ENCODE data around the gene BAD. TPM values are rescaled to one million over a fixed set of nuclear protein-coding genes. Genes with fewer than 3 reads are reported as not detected.
A peak's percentile ranks its signal among the peaks of the same experiment; 100 is the strongest.

Gene BAD
- total and polyA plus RNA-seq, 2 donors, result 64.1 to 65.8 TPM

DNA sequence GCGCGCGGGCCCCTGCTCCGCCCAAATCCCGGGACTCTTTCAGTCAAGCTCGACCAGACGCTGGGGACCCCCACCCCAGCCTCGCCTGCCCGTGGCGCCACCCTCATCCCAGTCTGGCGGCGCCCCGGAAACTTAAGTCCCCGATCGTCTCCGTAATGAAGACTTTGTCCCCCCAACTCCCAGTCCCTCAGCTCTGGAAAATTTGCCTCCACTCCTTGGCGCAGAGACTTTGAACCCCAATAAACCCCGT is 32.8 kb downstream of the BAD start:
- DNase-seq (ENCODE audit: low read depth in 6 of 9, low spot score in 9 of 9), result no peak
- peaks cover 16 to 23% of the 10 kb centered on the region in 2 donors for H3K36me3 ChIP-seq (ENCODE audit: control insufficient read depth in 2 of 2, insufficient read depth in 2 of 2, low read length in 1 of 2)
- H3K27me3 ChIP-seq (ENCODE audit: control insufficient read depth in 2 of 2, insufficient read depth in 1 of 2, low read length in 1 of 2), result peaks cover 4 to 34% of the 10 kb centered on the region in 2 donors
- peaks cover 0 to 8% of the 10 kb centered on the region in 2 donors for H3K9me3 ChIP-seq (ENCODE audit: control insufficient read depth in 2 of 2, insufficient read depth in 1 of 2, low read length in 1 of 2)
- H3K4me3 ChIP-seq (ENCODE audit: low read length in 2 of 2), result peak overlapping the region; percentile 52 to 77
- H3K4me1 ChIP-seq (ENCODE audit: control insufficient read depth in 2 of 2, insufficient read depth in 2 of 2, low read length in 2 of 2), result peaks cover 18 to 49% of the 10 kb centered on the region in 2 donors
- under 1% methylated on average over 18 of the region's 18 CpGs for WGBS
- H3K27ac ChIP-seq (ENCODE audit: low read depth in 1 of 2, low read length in 1 of 2), result no peak overlapping the region

DNA sequence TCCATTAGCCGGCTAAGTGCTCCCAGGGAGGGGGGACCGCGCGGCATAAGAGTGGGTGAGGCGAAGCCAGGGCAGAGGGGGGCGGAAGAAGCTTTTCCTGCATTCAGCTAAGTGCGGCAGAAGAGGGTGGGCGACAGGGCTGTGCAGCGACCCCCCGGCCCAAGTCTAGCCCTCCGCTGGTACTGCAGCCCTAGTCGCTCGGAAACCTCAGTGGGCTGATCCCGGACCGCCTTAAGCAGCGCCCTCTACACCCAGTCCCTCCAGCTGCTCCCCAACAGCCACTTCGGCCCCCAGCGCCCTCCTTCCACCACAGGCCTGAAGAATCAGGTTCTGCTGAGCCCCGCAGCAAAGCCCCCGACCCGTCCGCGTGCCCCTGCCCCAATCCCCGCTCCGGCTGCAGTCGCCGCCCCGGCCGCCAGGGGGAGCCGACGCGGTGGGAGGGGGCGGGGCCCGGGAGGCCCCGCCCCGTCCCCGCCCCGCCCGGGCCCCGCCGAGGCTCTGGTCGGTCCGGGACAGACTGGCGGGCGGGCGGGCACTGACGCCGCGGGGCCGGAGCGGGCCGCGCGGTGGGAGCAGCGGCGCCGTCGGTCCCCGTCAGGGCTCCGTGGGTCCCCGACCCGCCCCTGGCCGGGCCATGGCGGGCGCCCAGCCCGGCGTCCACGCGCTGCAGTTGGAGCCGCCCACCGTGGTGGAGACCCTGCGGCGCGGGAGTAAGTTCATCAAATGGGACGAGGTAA is 33.3 kb downstream of the BAD start, which contains the start of gene PLCB3:
Gene PLCB3 (plus strand): TSS at position 515 of the 737 bp plus-strand sequence. CDS start 120 bp downstream, at position 635.
- no peak within 1 kb of the TSS for H3K27ac ChIP-seq (ENCODE audit: low read depth in 1 of 2, low read length in 1 of 2)
- peaks cover 0 to 8% of the 10 kb centered on the region in 2 donors for H3K9me3 ChIP-seq (ENCODE audit: control insufficient read depth in 2 of 2, insufficient read depth in 1 of 2, low read length in 1 of 2)
- peaks cover 18 to 49% of the 10 kb centered on the region in 2 donors for H3K4me1 ChIP-seq (ENCODE audit: control insufficient read depth in 2 of 2, insufficient read depth in 2 of 2, low read length in 2 of 2)
- under 1% methylated on average over 75 of the region's 75 CpGs for WGBS
- peaks cover 4 to 34% of the 10 kb centered on the region in 2 donors for H3K27me3 ChIP-seq (ENCODE audit: control insufficient read depth in 2 of 2, insufficient read depth in 1 of 2, low read length in 1 of 2)
- peak within 1 kb of the TSS; percentile 52 to 77 for H3K4me3 ChIP-seq (ENCODE audit: low read length in 2 of 2)
- peak in 2 of 9 donors; percentile 54 to 58 for DNase-seq (ENCODE audit: low read depth in 6 of 9, low spot score in 9 of 9)
- H3K36me3 ChIP-seq (ENCODE audit: control insufficient read depth in 2 of 2, insufficient read depth in 2 of 2, low read length in 1 of 2), result peaks cover 12 to 18% of the 10 kb centered on the region in 2 donors

DNA sequence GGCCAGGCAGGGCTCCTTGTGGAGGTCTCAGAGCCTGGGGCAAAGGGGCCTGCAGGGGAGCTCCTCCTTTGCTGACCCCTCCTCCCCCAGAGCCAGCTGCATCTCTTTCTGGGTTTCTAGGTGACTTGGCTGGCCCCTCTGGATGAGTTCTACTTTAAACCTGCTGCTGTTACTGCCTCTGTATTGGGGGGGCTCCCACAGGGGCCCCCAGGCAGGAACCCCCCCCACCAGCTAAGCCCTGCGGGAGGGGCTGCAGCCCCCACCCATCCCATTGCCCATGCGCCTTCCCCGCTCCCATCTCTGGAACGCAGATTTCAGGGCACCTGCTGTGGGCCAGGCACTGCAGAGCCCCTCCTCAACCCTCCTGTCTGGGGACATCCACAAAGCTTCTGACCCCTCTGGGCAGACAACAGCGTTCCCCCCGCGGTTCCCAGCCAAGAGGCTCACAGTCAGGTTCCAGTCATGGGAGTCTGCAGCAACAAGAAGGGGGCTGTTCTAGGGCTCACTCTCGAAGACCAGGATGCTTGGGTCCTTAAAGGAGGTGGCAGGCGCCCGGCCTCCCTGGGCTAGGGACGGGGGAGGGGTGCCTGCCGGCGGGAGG is 34.0 kb downstream of the BAD start:
- no peak for DNase-seq (ENCODE audit: low read depth in 6 of 9, low spot score in 9 of 9)
- peaks cover 23 to 54% of the 10 kb centered on the region in 2 donors for H3K4me1 ChIP-seq (ENCODE audit: control insufficient read depth in 2 of 2, insufficient read depth in 2 of 2, low read length in 2 of 2)
- WGBS, result 27% methylated on average over 13 of the region's 13 CpGs
- H3K4me3 ChIP-seq (ENCODE audit: low read length in 2 of 2), result peak overlapping the region; percentile 45 to 77
- peaks cover 4 to 34% of the 10 kb centered on the region in 2 donors for H3K27me3 ChIP-seq (ENCODE audit: control insufficient read depth in 2 of 2, insufficient read depth in 1 of 2, low read length in 1 of 2)
- no peak overlapping the region for H3K27ac ChIP-seq (ENCODE audit: low read depth in 1 of 2, low read length in 1 of 2)
- H3K9me3 ChIP-seq (ENCODE audit: control insufficient read depth in 2 of 2, insufficient read depth in 1 of 2, low read length in 1 of 2), result peaks cover 0 to 8% of the 10 kb centered on the region in 2 donors
- H3K36me3 ChIP-seq (ENCODE audit: control insufficient read depth in 2 of 2, insufficient read depth in 2 of 2, low read length in 1 of 2), result peaks cover 9 to 11% of the 10 kb centered on the region in 2 donors

DNA sequence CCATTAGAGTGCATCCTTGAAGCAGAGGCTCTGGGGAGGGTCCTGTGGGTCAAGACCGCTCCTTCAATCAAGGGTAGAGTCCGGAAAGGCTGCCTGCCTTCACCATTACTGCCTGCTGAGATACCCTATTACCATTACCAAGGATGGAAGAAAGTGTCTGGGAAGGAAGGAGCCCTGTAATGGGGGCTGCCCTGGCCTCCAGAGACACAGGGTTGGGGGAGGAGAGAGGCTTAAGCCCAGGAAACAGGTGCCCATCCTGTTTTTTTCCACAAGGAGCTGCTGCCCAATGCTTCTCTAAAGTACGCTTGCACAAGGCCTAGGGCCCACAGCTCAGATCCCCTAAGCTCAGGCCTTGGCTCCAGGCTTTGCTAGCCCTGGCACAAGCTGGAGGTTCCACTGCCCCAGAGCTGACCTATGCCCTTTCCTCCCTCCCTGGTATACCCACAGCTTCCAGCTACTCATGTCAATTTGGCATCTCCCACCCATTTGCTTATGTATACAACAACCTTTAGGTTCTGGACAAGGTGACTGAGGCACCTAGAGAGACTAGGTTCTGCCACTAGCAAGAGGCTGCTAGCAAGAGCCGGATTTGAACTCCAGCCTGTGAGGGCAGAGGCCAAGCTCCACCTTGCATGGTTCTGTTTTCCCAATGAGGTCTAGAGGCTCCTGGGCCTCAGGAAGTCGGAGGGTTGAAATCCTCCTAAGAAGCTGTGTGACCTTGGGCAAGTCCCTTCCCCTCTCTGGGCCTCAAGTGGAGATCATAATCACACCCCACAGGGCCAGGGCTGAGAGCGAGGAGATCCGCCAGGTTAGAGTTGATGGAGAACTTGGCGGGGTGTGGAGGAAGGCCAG is 34.7 kb downstream of the BAD start:
- Histone ChIP-seq H3K27ac (ENCODE audit: low read depth in 1 of 2, low read length in 1 of 2) (no peak overlapping the region), H3K4me3 (ENCODE audit: low read length in 2 of 2) (no peak overlapping the region), H3K36me3 (ENCODE audit: control insufficient read depth in 2 of 2, insufficient read depth in 2 of 2, low read length in 1 of 2) (peaks cover 4 to 7% of the 10 kb centered on the region in 2 donors), H3K9me3 (ENCODE audit: control insufficient read depth in 2 of 2, insufficient read depth in 1 of 2, low read length in 1 of 2) (peaks cover 0 to 12% of the 10 kb centered on the region in 2 donors), H3K27me3 (ENCODE audit: control insufficient read depth in 2 of 2, insufficient read depth in 1 of 2, low read length in 1 of 2) (peaks cover 4 to 34% of the 10 kb centered on the region in 2 donors), H3K4me1 (ENCODE audit: control insufficient read depth in 2 of 2, insufficient read depth in 2 of 2, low read length in 2 of 2) (peaks cover 29 to 62% of the 10 kb centered on the region in 2 donors)
- 96% methylated on average over 8 of the region's 8 CpGs for WGBS
- no peak for DNase-seq (ENCODE audit: low read depth in 6 of 9, low spot score in 9 of 9)

DNA sequence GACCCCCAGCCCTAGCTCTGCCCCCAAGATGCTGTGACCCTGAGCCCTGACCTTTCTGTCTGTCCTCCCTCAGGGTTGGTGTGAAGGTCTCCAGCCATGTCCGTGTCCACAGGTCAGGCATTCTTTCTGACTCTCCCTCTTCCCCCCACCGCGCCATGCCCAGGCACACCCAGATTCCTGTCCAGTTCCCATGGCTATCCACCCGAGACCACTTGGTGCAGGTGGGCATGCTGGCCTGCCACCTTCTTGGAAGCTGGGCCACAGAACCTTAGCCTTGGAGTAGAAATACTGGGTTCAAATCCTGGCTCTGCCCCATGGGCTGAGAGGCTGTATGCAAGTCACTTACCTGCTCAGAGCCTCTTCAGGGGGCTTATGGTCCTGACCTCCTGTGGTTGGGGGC is 35.4 kb downstream of the BAD start:
- Histone ChIP-seq H3K36me3 (ENCODE audit: control insufficient read depth in 2 of 2, insufficient read depth in 2 of 2, low read length in 1 of 2) (peaks cover 0 to 10% of the 10 kb centered on the region in 2 donors), H3K4me1 (ENCODE audit: control insufficient read depth in 2 of 2, insufficient read depth in 2 of 2, low read length in 2 of 2) (peaks cover 31 to 69% of the 10 kb centered on the region in 2 donors), H3K27ac (ENCODE audit: low read depth in 1 of 2, low read length in 1 of 2) (no peak overlapping the region), H3K9me3 (ENCODE audit: control insufficient read depth in 2 of 2, insufficient read depth in 1 of 2, low read length in 1 of 2) (peaks cover 0 to 12% of the 10 kb centered on the region in 2 donors), H3K4me3 (ENCODE audit: low read length in 2 of 2) (no peak overlapping the region), H3K27me3 (ENCODE audit: control insufficient read depth in 2 of 2, insufficient read depth in 1 of 2, low read length in 1 of 2) (peaks cover 4 to 34% of the 10 kb centered on the region in 2 donors)
- DNase-seq (ENCODE audit: low read depth in 6 of 9, low spot score in 9 of 9), result no peak
- 100% methylated on average over 4 of the region's 4 CpGs for whole genome bisulfite sequencing

DNA sequence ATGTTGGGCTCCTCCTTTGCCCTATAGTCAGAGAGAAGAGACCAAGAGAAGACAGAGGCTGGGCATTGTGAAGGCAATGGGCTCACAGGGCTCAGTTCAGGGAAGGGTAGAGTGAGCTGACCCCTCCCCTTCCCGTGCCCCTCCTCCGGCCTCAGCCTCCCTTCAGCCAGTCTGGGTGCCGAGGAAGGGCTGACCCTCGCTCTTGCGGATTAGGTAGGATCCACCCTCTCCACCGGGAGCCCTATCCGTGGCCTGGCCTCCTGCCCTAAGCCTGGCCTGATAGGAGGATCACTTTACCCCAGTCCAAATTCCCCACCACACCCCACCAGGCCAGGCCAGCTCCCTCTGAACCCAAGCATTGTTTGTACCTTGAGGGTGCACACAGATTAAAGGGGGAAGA is 35.9 kb downstream of the BAD start:
- WGBS, result 93% methylated on average over 7 of the region's 7 CpGs
- Histone ChIP-seq H3K27ac (ENCODE audit: low read depth in 1 of 2, low read length in 1 of 2) (no peak overlapping the region), H3K27me3 (ENCODE audit: control insufficient read depth in 2 of 2, insufficient read depth in 1 of 2, low read length in 1 of 2) (peaks cover 4 to 34% of the 10 kb centered on the region in 2 donors), H3K4me1 (ENCODE audit: control insufficient read depth in 2 of 2, insufficient read depth in 2 of 2, low read length in 2 of 2) (peaks cover 31 to 74% of the 10 kb centered on the region in 2 donors), H3K9me3 (ENCODE audit: control insufficient read depth in 2 of 2, insufficient read depth in 1 of 2, low read length in 1 of 2) (peaks cover 0 to 12% of the 10 kb centered on the region in 2 donors), H3K36me3 (ENCODE audit: control insufficient read depth in 2 of 2, insufficient read depth in 2 of 2, low read length in 1 of 2) (peaks cover 0 to 14% of the 10 kb centered on the region in 2 donors), H3K4me3 (ENCODE audit: low read length in 2 of 2) (no peak overlapping the region)
- DNase-seq (ENCODE audit: low read depth in 6 of 9, low spot score in 9 of 9), result no peak

DNA sequence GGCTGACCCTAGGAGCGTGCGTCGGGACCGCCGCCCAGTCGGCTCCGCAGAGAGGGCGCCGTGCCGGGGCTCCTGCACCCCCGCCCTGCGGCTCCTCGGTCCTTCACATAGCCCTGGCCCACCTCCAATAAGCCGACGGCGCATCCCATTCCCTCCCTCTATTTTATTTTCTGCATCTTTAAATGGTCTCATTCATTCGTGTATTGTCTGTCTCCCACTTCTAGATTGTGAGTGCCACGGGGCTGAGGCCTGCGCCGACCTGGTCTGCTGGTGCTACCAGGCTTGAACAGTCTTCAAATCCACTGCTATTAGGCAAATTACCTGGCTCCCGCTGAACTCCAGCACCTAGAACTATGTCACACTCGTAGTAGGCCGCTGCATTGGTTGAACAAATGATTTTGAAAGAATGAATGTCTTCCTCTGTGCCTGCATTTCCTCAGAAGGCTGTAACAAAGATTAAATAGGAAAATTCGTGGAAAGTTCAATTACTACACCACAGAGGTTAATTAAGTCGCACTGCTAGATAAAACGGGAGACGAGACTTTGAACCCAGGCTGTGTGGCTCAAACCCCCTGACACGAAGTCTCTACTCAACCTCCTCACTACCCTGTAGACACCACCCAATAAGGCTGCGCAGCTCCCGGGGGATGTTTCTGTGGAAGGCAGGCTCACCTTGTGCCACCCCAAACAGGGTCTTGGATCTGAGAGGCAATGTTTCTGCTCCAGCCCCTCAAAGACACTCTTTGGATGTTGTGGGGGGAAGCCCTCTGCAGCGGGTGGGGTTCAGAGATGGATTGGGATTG is 36.5 kb downstream of the BAD start:
- Histone ChIP-seq H3K4me1 (ENCODE audit: control insufficient read depth in 2 of 2, insufficient read depth in 2 of 2, low read length in 2 of 2) (peaks cover 31 to 79% of the 10 kb centered on the region in 2 donors), H3K9me3 (ENCODE audit: control insufficient read depth in 2 of 2, insufficient read depth in 1 of 2, low read length in 1 of 2) (peaks cover 0 to 12% of the 10 kb centered on the region in 2 donors), H3K27me3 (ENCODE audit: control insufficient read depth in 2 of 2, insufficient read depth in 1 of 2, low read length in 1 of 2) (peaks cover 4 to 34% of the 10 kb centered on the region in 2 donors), H3K36me3 (ENCODE audit: control insufficient read depth in 2 of 2, insufficient read depth in 2 of 2, low read length in 1 of 2) (peaks cover 0 to 19% of the 10 kb centered on the region in 2 donors), H3K27ac (ENCODE audit: low read depth in 1 of 2, low read length in 1 of 2) (no peak overlapping the region), H3K4me3 (ENCODE audit: low read length in 2 of 2) (peak overlapping the region; percentile 61 to 74)
- no peak for DNase-seq (ENCODE audit: low read depth in 6 of 9, low spot score in 9 of 9)
- 75% methylated on average over 31 of the region's 31 CpGs for WGBS

DNA sequence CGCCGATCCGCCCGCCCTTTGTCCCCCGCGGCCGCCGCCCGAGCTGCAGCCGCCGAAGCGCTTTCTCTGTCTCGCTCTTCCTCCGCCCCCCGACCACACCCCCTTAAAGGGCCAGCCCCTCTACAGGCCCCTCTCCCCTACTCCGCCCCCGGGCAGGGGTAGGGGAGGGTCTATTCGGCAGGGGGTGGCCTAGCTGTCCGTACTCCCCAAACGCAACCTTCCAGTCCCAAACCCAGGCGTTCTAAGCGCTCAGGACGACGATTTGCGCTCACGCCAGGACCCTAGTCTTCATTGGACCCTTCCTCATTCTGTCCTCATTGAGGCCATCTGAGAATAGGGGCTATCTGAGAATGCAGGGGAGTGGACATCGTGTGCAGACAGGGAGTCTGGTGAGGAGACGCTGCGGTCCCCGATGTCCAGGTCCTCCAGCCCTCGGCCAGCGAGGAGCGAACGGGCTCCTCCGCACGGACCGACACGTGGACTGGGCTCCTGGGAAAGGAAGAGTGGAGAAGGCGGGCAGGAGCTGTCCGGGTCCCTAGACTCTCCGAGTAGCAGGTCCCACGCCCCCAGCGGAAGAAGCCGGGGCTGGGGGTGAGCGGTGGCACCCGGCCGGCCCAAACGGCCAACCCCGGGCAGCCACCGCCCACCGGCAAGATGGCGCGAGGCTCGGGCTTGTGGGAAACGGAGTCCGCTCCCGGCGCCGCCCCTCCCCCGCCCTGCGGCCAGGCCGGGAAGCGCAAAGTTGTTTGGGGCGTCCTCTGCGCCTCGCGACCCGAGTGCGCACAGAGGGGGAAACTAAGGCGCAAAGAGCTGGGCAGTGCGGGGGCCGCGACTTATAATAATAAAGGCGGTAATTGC is 37.4 kb downstream of the BAD start, which contains the start of gene PPP1R14B:
Gene PPP1R14B (minus strand): TSS at position 73 of the 858 bp plus-strand sequence. CDS start 270 bp downstream, outside the sequence.
- peaks cover 0 to 12% of the 10 kb centered on the region in 2 donors for H3K9me3 ChIP-seq (ENCODE audit: control insufficient read depth in 2 of 2, insufficient read depth in 1 of 2, low read length in 1 of 2)
- WGBS, result 3% methylated on average over 74 of the region's 74 CpGs
- peaks cover 0 to 19% of the 10 kb centered on the region in 2 donors for H3K36me3 ChIP-seq (ENCODE audit: control insufficient read depth in 2 of 2, insufficient read depth in 2 of 2, low read length in 1 of 2)
- peaks cover 33 to 79% of the 10 kb centered on the region in 2 donors for H3K4me1 ChIP-seq (ENCODE audit: control insufficient read depth in 2 of 2, insufficient read depth in 2 of 2, low read length in 2 of 2)
- peaks cover 4 to 34% of the 10 kb centered on the region in 2 donors for H3K27me3 ChIP-seq (ENCODE audit: control insufficient read depth in 2 of 2, insufficient read depth in 1 of 2, low read length in 1 of 2)
- peak in 4 of 9 donors; percentile 57 to 80 (median 62) for DNase-seq (ENCODE audit: low read depth in 6 of 9, low spot score in 9 of 9)
- peak within 1 kb of the TSS; percentile 79 to 86 for H3K27ac ChIP-seq (ENCODE audit: low read depth in 1 of 2, low read length in 1 of 2)
- H3K4me3 ChIP-seq (ENCODE audit: low read length in 2 of 2), result peak within 1 kb of the TSS; percentile 64 to 74

Data from thymus (tissue), 11 donors.